Heart left ventricle (tissue), 13 donors: ENCODE results near the gene CDK6.

Experiments used
- CTCF ChIP-seq, 12 donors: fragments of 200-600 bp; sonication (generic) in 4 of 12; IDR thresholded peaks; one replicate each; pipeline versions ENCODE4 v1.5.0 to v1.8.0; 2018 to 2022; ENCODE audit warnings: antibody characterized with exemption in 12 of 12, mild to moderate bottlenecking in 5 of 12
- POLR2A ChIP-seq, 2 donors: fragments of 450-650 bp; IDR thresholded peaks; one replicate each; pipeline ENCODE4 v1.6.1; 2017; ENCODE audit warnings: antibody characterized with exemption in 2 of 2, mild to moderate bottlenecking in 2 of 2, moderate library complexity in 2 of 2
- donor health status: ischemic (EF 13 %, LVEDD 7.1; RV severe dilation, severe dysfunction).
- donor health status: DM: no; HTN: yes; CAD: no.
- donor health status: DM: no; HTN: no; CAD: no.
- donor health status: ischemic (EF 25% LVEDD 6.9; RV normal size, moderate dysfunction).
- donor health status: ischemic (EF 25% LVEDD 5.7; RV mildly dilated, moderate dysfunction).
- donor health status: ischemic (EF 35%, LVEDD 5.7; RV mildly dilated, moderate dysfunction).
- donor health status: nonischemic (EF 11% LVEDD 7.7; RV severe dilation, severe dysfunction).
- donor health status: DM: yes; HTN: yes; CAD: no.
- donor health status: PGD.
- donor health status: ischemic (EF 29% LVEDD 5.4; RV normal size, mild dysfunction).
- donor health status: nonischemic (EF 23%, LVEDD 6.1; RV moderate dilation, normal function).

GRCh38 chr7:92697012-92697411 is 139.4 kb downstream of the CDK6 start:
- TF ChIP-seq CTCF (IDR thresholded peaks at IDR 0.05) (no peak), POLR2A (IDR thresholded peaks at IDR 0.05) (no peak)
